Sigmoid colon (tissue), 7 donors: Measurements from ENCODE around the gene TCN1. TPM values are rescaled to one million over a fixed set of nuclear protein-coding genes. Genes with fewer than 3 reads are reported as not detected.
"Not testable (repeated sequence)": the region's sequence is repeated elsewhere in the genome, so short reads cannot be mapped to it uniquely, and the experiment has no call there.

Experiments used
- DNase-seq: peaks from one replicate; pipeline ENCODE4 v3.0.0-alpha.2; 2019
- H3K27ac ChIP-seq, 4 donors: fragments of 200-600 bp; sonication (generic); one replicate each; pipeline ENCODE4 v1.5.1; 2016 to 2019; ENCODE audit warnings: mild to moderate bottlenecking in 1 of 4
- H3K27me3 ChIP-seq, 3 donors: fragments of 200-600 bp; sonication (generic); one replicate each; pipeline ENCODE4 v1.5.1; 2019; ENCODE audit warnings: mild to moderate bottlenecking in 1 of 3
- H3K36me3 ChIP-seq, 4 donors: fragments of 200-600 bp; sonication (generic); one replicate each; pipeline ENCODE4 v1.5.1; 2016 to 2019
- H3K4me1 ChIP-seq, 4 donors: fragments of 200-600 bp; sonication (generic); one replicate each; pipeline ENCODE4 v1.5.1; 2017 to 2019
- H3K4me3 ChIP-seq, 4 donors: fragments of 200-600 bp; sonication (generic); one replicate each; pipeline ENCODE4 v1.5.1; 2017 to 2019; ENCODE audit warnings: mild to moderate bottlenecking in 2 of 4, moderate library complexity in 1 of 4
- H3K9me3 ChIP-seq, 4 donors: fragments of 200-600 bp in 3 of 4; sonication (generic) in 3 of 4; one replicate each; pipeline versions ENCODE4 v1.5.1 to v1.6.1; 2013 to 2019
- EP300 ChIP-seq, 4 donors: sonication (generic); formaldehyde crosslinking; IDR thresholded peaks; one replicate each; pipeline ENCODE4 v1.6.1; 2017; ENCODE audit warnings: antibody characterized with exemption in 4 of 4
- POLR2A ChIP-seq, 2 donors: fragments of 450-650 bp; IDR thresholded peaks; one replicate each; pipeline ENCODE4 v1.6.1; 2016; ENCODE audit warnings: antibody characterized with exemption in 2 of 2, mild to moderate bottlenecking in 2 of 2, moderate library complexity in 2 of 2
- POLR2AphosphoS5 ChIP-seq, 4 donors: sonication (generic); formaldehyde crosslinking; IDR thresholded peaks; one replicate each; pipeline ENCODE4 v1.6.1; 2017; ENCODE audit warnings: antibody characterized with exemption in 4 of 4
- WGBS, 2 donors: extraction: QIAGEN DNeasy Blood & Tissue Kit; methylation state at CpG; one replicate each; pipeline ENCODE4 v1.1.7; 2013; 5-methylcytosine and 5-hydroxymethylcytosine counted together
- intact Hi-C: fragments of 100-400 bp; cut with DNase I; formaldehyde crosslinking; loops from one replicate; pipeline ENCODE4 v1.15.1; 2023
- polyA plus RNA-seq, 3 donors: library from polyadenylated mRNA; stranded (reverse); fragments of 200-250 nt; gene quantifications; one replicate each; pipeline ENCODE4 v1.2.3, GENCODE V29; 2013
- total RNA-seq, 4 donors: library from RNA; depleted of rRNA; stranded (reverse); fragments of >200 nt; gene quantifications; one replicate each; pipeline ENCODE4 v1.1.0, GENCODE V29; 2016
- TF ChIP-seq, protein P1 (sequence below), 4 experiments: fragments of 450-650 bp in 3 of 4; fragments of 200-600 bp in 1 of 4; IDR thresholded peaks; one replicate each; pipeline ENCODE4 v1.5.1; 2016 to 2019; ENCODE audit warnings: antibody characterized with exemption in 4 of 4, mild to moderate bottlenecking in 3 of 4, moderate library complexity in 2 of 4
- donor health status: healthy with polysubstance abuse.
- donor health status: Bipolar disorder and iron deficiency.
- donor health status: healthy.

The TCN1 gene
- total and polyA plus RNA-seq, 7 donors, result 1.8 TPM; not detected in 6

DNA sequence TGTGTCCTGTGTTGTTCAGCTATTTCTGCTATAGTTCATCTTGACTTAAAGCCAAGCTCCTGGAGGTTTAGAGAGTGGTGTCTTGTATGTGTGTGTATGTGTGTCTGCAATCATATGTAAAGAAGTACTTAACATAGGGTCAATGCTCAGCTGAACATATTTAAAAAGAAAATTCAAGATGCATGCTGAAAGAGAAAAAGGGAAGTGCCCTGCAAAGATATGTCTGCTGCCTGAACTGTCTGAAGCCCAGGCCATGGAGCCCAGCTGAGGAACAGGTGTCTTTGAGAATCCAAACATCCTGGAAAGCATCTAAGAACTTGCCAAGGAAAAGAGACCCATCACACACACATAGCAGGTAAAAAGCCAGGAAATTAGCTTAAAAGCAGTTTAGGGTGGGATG, 6.6 kb downstream of the TCN1 start:
- intact Hi-C loops, result no loop called here
- Histone ChIP-seq H3K27ac (no peak overlapping the region), H3K9me3 (no peaks in the 10 kb centered on the region), H3K4me3 (no peak overlapping the region), H3K27me3 (no peaks in the 10 kb centered on the region), H3K36me3 (no peaks in the 10 kb centered on the region), H3K4me1 (no peaks in the 10 kb centered on the region)
- no peak for TF ChIP-seq EP300 (IDR thresholded peaks at IDR 0.05)
- TF ChIP-seq, protein P1, sequence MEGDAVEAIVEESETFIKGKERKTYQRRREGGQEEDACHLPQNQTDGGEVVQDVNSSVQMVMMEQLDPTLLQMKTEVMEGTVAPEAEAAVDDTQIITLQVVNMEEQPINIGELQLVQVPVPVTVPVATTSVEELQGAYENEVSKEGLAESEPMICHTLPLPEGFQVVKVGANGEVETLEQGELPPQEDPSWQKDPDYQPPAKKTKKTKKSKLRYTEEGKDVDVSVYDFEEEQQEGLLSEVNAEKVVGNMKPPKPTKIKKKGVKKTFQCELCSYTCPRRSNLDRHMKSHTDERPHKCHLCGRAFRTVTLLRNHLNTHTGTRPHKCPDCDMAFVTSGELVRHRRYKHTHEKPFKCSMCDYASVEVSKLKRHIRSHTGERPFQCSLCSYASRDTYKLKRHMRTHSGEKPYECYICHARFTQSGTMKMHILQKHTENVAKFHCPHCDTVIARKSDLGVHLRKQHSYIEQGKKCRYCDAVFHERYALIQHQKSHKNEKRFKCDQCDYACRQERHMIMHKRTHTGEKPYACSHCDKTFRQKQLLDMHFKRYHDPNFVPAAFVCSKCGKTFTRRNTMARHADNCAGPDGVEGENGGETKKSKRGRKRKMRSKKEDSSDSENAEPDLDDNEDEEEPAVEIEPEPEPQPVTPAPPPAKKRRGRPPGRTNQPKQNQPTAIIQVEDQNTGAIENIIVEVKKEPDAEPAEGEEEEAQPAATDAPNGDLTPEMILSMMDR (IDR thresholded peaks at IDR 0.05), result no peak
- TF ChIP-seq POLR2AphosphoS5 (IDR thresholded peaks at IDR 0.05), result no peak
- no peak for TF ChIP-seq POLR2A (IDR thresholded peaks at IDR 0.05)
- no peak for DNase-seq

DNA sequence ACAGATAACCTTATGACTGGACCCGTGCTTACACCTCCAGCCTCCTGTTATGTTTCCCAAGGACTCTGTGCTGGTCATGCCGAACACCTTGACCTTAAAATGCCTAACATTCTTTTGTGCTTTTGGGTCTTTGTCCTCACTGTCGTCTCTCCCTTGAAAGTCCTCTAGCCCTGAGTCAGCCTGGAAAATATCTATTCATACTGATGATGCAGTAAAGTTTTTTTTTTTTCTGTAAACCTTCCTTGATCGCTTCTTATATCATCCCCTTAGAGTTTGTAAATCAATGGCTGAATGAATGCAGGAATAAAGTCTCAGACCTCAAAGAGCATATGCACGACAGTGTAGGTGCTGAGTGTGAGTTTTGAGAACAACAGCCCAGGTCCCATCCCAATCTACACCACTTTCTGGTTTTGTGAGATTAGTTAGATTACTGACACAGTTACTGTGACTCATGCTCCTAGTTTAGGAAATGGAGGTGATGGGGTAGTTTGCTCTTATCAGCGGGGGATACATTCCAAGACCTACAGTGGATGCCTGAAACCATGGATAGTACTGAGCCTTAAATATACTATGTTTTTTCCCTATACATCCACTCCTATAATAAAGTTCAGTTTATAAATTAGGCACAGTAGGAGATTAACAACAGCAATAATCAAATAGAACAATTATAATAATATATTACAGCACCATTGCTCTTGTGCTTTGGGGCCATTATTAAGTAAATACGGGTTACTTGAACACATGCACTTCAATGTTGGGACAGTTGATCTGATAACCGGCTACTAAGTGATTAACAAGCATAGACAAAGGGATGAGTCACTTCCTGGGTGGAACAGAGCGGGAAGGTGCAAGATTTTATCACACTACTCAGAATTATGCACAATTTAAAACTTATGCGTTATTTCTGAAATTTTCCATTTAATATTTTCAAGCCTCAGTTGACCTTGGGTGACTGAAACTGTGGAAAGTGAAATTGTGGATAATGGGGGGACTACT, 8.6 kb downstream of the TCN1 start:
- Histone ChIP-seq H3K27ac (no peak overlapping the region), H3K36me3 (no peaks in the 10 kb centered on the region), H3K9me3 (no peaks in the 10 kb centered on the region), H3K4me3 (no peak overlapping the region), H3K4me1 (no peaks in the 10 kb centered on the region), H3K27me3 (no peaks in the 10 kb centered on the region)
- intact Hi-C loops, result no loop called here
- 77 to 80% methylated on average over 10 of the region's 10 CpGs for WGBS, 2 donors
- TF ChIP-seq POLR2AphosphoS5 (IDR thresholded peaks at IDR 0.05) (no peak), POLR2A (IDR thresholded peaks at IDR 0.05) (no peak), EP300 (IDR thresholded peaks at IDR 0.05) (no peak)
- TF ChIP-seq, protein P1 (IDR thresholded peaks at IDR 0.05), result no peak
- no peak for DNase-seq

DNA sequence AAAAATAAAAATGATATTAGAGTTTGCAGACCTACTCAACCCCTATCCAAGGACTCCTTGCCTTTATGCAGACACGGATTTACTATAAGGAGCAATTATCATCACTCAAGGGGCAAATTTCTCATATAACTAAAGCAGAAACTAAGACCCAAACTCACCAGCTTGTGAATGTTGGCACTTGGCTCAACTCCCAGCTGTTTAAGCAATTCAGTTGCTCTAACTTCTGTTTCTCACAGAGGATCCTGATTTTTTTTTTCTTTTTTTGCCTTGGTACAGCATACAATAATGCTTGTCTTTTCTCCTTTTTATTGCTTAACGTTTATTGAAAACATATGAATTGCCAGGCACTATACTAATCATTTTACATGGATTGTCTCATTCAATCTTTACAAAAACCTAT, 11.4 kb downstream of the TCN1 start:
- intact Hi-C loops, result no loop called here
- Histone ChIP-seq H3K4me3 (no peak overlapping the region), H3K27ac (no peak overlapping the region), H3K4me1 (no peaks in the 10 kb centered on the region), H3K27me3 (no peaks in the 10 kb centered on the region), H3K9me3 (no peaks in the 10 kb centered on the region), H3K36me3 (no peaks in the 10 kb centered on the region)
- DNase-seq, result no peak
- WGBS, 2 donors, result 14 to 61% methylated on average over 2 of the region's 2 CpGs
- TF ChIP-seq POLR2A (IDR thresholded peaks at IDR 0.05), result no peak
- no peak for TF ChIP-seq POLR2AphosphoS5 (IDR thresholded peaks at IDR 0.05)
- TF ChIP-seq, protein P1 (IDR thresholded peaks at IDR 0.05), result no peak
- TF ChIP-seq EP300 (IDR thresholded peaks at IDR 0.05), result no peak

DNA sequence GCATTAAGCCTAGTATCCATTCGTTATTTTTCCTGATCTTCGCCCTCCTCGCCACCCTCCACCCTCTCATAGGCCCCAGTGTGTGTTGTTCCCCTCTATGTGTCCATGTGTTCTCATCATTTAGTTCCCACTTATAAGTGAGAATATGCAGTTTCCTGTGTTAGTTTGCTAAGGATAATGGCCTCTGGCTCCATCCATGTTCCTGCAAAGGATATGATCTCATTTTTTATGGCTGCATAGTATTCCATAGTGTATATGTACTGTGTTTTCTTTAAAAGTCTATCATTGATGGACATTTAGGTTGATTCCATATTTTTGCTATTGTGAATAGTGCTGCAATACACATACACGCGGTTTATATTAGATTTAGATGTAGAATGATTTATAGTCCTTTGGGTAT, 14.9 kb downstream of the TCN1 start:
- H3K36me3 ChIP-seq, DNase-seq, H3K27me3 ChIP-seq, H3K4me1 ChIP-seq, H3K9me3 ChIP-seq, H3K27ac ChIP-seq, intact Hi-C loops, H3K4me3 ChIP-seq: not testable (repeated sequence)
- WGBS, 2 donors, result 94 to 96% methylated on average over 5 of the region's 5 CpGs

DNA sequence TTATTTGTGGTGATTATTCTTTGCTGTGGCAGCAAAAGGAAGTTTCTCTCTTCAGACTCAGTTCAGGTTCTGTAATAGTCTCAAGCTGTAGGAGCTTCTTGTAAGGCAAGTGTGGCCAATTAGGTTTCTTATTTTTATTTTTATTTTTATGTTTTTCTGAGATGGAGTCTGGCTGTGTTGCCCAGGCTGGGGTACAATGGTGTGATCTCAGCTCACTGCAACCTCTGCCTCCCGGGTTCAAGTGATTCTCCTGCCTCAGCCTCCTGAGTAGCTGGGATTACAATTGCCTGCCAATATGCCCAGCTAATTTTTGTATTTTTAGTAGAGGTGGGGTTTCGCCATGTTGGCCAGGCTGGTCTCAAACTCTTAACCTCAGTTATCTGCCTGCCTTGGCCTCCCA, 16.7 kb downstream of the TCN1 start:
- H3K27ac ChIP-seq, intact Hi-C loops, H3K36me3 ChIP-seq, DNase-seq, H3K4me1 ChIP-seq, H3K4me3 ChIP-seq, H3K9me3 ChIP-seq, H3K27me3 ChIP-seq: not testable (repeated sequence)
- 83 to 89% methylated on average over 2 of the region's 2 CpGs for WGBS, 2 donors

DNA sequence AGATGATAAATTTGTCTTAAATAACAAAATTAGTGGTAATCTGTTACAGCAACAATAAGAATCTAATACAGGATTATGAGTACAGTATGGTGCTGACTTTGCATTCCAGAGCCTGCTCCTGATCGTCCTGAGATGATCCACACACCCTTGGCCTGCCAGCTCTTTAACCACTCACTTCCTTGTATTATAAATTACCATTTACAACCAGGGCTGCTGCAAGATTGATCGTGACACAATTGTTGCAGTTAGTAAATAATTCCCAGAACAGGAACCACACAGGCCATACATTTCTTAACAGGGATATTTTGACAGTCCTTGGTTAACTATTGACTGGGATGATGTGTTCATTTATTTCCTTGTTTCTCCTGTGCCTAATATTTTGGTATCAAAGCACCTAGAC, 17.2 kb downstream of the TCN1 start:
- Histone ChIP-seq H3K4me3 (no peak overlapping the region), H3K27me3 (no peaks in the 10 kb centered on the region), H3K27ac (no peak overlapping the region), H3K9me3 (no peaks in the 10 kb centered on the region), H3K4me1 (no peaks in the 10 kb centered on the region), H3K36me3 (no peaks in the 10 kb centered on the region)
- DNase-seq, result no peak
- TF ChIP-seq POLR2A (IDR thresholded peaks at IDR 0.05) (no peak), POLR2AphosphoS5 (IDR thresholded peaks at IDR 0.05) (no peak), EP300 (IDR thresholded peaks at IDR 0.05) (no peak)
- TF ChIP-seq, protein P1 (IDR thresholded peaks at IDR 0.05), result no peak
- intact Hi-C loops, result no loop called here
- WGBS, 2 donors, result 5 to 32% methylated on average over 2 of the region's 2 CpGs

DNA sequence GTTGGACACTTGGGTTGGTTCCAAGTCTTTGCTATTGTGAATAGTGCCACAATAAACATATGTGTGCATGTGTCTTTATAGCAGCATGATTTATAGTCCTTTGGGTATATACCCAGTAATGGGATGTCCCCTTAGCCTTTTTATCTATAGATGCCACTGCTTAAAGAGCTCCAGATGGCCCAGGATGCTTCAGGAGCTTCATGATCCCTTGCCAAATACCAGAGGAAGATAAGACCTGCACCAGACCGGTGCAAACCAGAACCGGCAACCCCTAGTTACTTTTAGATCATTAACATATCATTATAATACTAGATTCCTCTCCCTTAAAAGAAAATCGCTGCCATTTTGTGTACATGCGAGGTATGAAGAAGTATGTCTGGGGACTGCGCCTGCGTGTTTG, 17.8 kb downstream of the TCN1 start:
- intact Hi-C loops, H3K36me3 ChIP-seq, H3K4me1 ChIP-seq, H3K27me3 ChIP-seq, H3K9me3 ChIP-seq, DNase-seq, H3K4me3 ChIP-seq, H3K27ac ChIP-seq: not testable (repeated sequence)
- 88 to 91% methylated on average over 6 of the region's 6 CpGs for WGBS, 2 donors
